Caco-2 (cell line): ENCODE measurements around the gene MTHFD1. TPM values are rescaled to one million over a fixed set of nuclear protein-coding genes. Genes with fewer than 3 reads are reported as not detected.

ENCODE experiments used
- BruUV-seq: library from RNA; stranded (reverse); fragments of 400-500 nt; replicated peaks from 2 replicates; lab custom pipeline; 2021; lab: Mats Ljungman, UMichigan
- CTCF ChIA-PET: fragments of 300-600 bp; sonication (Branson Sonifier 250); formaldehyde crosslinking; loops from one replicate; lab custom pipeline; 2022; ENCODE audit warnings: antibody characterized with exemption; lab: Charles Lee
- POLR2A ChIA-PET: fragments of 300-600 bp; sonication (Branson Sonifier 250); formaldehyde crosslinking; loops from one replicate; lab custom pipeline; 2022; ENCODE audit warnings: antibody characterized with exemption; lab: Charles Lee
- DNase-seq, 2 experiments: peaks; one replicate each; pipeline versions ENCODE4 v3.0.0 to v3.0.0-alpha.2; 2020 to 2022
- H3K27me3 ChIP-seq: replicated peaks from 2 replicates; pipeline ENCODE4 v1.6.0; 2011; ENCODE audit warnings: low read length; ENCODE audit not compliant: control insufficient read depth, insufficient read depth
- H3K36me3 ChIP-seq: 2 replicates; pipeline ENCODE4 v1.5.1; 2011; ENCODE audit warnings: low read length; ENCODE audit not compliant: control insufficient read depth, insufficient read depth
- H3K4me1 ChIP-seq: fragments of 250-450 bp; sonication (Bioruptor Pico); 2 replicates; pipeline ENCODE4 v1.5.1; 2020; ENCODE audit warnings: mild to moderate bottlenecking
- H3K4me3 ChIP-seq: 2 replicates; pipeline ENCODE4 v1.5.1; 2011; ENCODE audit warnings: low read depth, mild to moderate bottlenecking, control low read depth, low read length
- H3K9me3 ChIP-seq: fragments of 250-450 bp; sonication (Bioruptor Pico); 2 replicates; pipeline ENCODE4 v1.5.1; 2020; ENCODE audit warnings: mild to moderate bottlenecking, moderate library complexity
- H3K27ac Mint-ChIP-seq: one replicate; pipeline ENCODE4 v1.8.0; 2022; ENCODE audit warnings: mixed read lengths; ENCODE audit not compliant: unreplicated experiment
- H3K27me3 Mint-ChIP-seq: one replicate; pipeline ENCODE4 v1.8.0; 2022; ENCODE audit warnings: mixed read lengths; ENCODE audit not compliant: insufficient read depth, unreplicated experiment
- H3K36me3 Mint-ChIP-seq: one replicate; pipeline ENCODE4 v1.8.0; 2022; ENCODE audit warnings: mild to moderate bottlenecking, mixed read lengths; ENCODE audit not compliant: insufficient read depth, unreplicated experiment
- H3K4me1 Mint-ChIP-seq: one replicate; pipeline ENCODE4 v1.8.0; 2022; ENCODE audit warnings: low read depth, mixed read lengths; ENCODE audit not compliant: unreplicated experiment
- H3K4me3 Mint-ChIP-seq: one replicate; pipeline ENCODE4 v1.8.0; 2022; ENCODE audit warnings: mild to moderate bottlenecking, moderate library complexity, mixed read lengths; ENCODE audit not compliant: unreplicated experiment
- H3K9me3 Mint-ChIP-seq: one replicate; pipeline ENCODE4 v1.8.0; 2022; ENCODE audit warnings: mixed read lengths; ENCODE audit not compliant: unreplicated experiment
- intact Hi-C: fragments of 100-400 bp; cut with micrococcal nuclease; formaldehyde crosslinking; loops from one replicate; pipeline ENCODE4 v1.10.0; 2022; ENCODE audit not compliant: unreplicated experiment
- total RNA-seq: library from RNA; stranded (reverse); gene quantifications from 2 replicates; pipeline ENCODE4 v1.2.3, GENCODE V29; 2022
- TF ChIP-seq, protein P1 (sequence below), 2 experiments: fragments of 200-600 bp in 1 of 2; IDR thresholded peaks; 1 replicate in 1 of 2; 2 replicates in 1 of 2; pipeline versions ENCODE4 v1.5.1 to v1.8.0; 2011 to 2022; ENCODE audit warnings: antibody characterized with exemption in 1 of 2, control low read depth in 1 of 2, inconsistent platforms in 1 of 2, low read depth in 1 of 2, low read length in 1 of 2, mild to moderate bottlenecking in 1 of 2, moderate library complexity in 1 of 2; ENCODE audit not compliant: insufficient read depth in 1 of 2, severe bottlenecking in 1 of 2, unreplicated experiment in 1 of 2

Gene MTHFD1
- total RNA-seq, 1 experiment from 2014 or later, result 180 TPM

DNA sequence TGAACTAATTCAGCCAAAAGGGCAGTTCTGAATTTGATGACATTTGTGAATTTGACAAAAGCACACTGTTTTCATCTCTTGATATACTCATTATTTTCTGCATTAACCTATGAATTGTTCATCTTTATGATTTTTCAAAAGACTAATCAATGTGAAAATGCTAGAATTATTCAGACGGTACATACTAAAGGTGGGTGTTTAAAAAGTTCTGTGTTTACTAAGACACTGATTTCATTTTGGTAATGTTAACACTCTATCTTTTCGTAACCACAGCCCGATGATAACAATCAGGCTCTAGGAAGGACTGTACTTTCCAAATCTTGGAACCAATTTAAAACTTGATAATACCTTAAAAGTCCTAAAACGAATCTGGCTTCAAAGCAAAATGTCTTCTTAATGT is 86.5 kb downstream of the MTHFD1 start:
- Mint-ChIP-seq H3K27me3 (no peaks in the 10 kb centered on the region), H3K4me1 (peaks cover 14% of the 10 kb centered on the region), H3K4me3 (no peak overlapping the region), H3K9me3 (no peaks in the 10 kb centered on the region), H3K36me3 (no peaks in the 10 kb centered on the region), H3K27ac (no peak overlapping the region)
- Histone ChIP-seq H3K4me1 (peaks cover 9% of the 10 kb centered on the region; the same call in 1 of the 2 replicates), H3K9me3 (no peaks in the 10 kb centered on the region), H3K4me3 (no peak overlapping the region), H3K36me3 (no peaks in the 10 kb centered on the region), H3K27me3 (no peaks in the 10 kb centered on the region)
- no TSS peak for BruUV-seq
- DNase-seq, result no peak
- CTCF ChIA-PET, result interaction anchor here (2.0 kb wide), 1 partner anchor 131 kb away, joined by 6 read pairs; no protein-coding TSS in a partner anchor
- TF ChIP-seq, protein P1, sequence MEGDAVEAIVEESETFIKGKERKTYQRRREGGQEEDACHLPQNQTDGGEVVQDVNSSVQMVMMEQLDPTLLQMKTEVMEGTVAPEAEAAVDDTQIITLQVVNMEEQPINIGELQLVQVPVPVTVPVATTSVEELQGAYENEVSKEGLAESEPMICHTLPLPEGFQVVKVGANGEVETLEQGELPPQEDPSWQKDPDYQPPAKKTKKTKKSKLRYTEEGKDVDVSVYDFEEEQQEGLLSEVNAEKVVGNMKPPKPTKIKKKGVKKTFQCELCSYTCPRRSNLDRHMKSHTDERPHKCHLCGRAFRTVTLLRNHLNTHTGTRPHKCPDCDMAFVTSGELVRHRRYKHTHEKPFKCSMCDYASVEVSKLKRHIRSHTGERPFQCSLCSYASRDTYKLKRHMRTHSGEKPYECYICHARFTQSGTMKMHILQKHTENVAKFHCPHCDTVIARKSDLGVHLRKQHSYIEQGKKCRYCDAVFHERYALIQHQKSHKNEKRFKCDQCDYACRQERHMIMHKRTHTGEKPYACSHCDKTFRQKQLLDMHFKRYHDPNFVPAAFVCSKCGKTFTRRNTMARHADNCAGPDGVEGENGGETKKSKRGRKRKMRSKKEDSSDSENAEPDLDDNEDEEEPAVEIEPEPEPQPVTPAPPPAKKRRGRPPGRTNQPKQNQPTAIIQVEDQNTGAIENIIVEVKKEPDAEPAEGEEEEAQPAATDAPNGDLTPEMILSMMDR (IDR thresholded peaks at IDR 0.05; ENCODE audit: insufficient read depth in 1 of 2, low read depth in 1 of 2, low read length in 1 of 2, severe bottlenecking in 1 of 2, unreplicated experiment in 1 of 2), result no peak
- POLR2A ChIA-PET, result no interaction called here
- intact Hi-C loops, result no loop called here

DNA sequence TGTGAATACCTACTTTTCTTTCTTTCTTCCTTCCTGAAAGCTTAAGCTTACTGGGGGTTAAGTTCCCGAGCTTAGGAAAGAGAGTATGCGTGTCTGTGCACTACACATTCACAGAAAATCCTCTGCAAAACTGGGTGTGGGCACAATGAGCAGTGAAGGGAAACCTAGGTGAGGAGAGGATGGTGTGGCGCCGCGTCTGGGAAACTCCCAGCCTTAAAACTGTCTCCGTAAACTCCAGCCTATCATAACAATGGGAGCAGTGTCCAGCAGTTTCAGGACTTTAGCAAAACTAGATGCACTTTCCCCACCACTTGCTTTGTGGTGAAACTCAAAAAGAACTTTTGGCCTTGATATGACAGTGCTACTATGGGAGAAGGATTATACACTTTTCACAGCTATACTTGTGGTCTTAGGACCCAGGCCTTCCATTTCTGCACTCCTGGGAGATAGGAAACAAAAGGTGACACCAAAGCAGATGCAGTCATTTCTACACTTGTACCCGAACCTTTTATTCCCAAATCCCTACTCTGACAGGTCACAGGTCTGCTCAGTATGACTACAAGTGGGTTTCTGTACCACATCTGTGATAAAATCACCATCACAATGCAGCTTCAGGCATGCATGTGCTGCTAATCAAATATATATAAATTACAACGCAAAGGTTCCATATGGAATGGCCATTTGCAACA is 87.6 kb downstream of the MTHFD1 start:
- TF ChIP-seq, protein P1 (IDR thresholded peaks at IDR 0.05; ENCODE audit: insufficient read depth in 1 of 2, low read depth in 1 of 2, low read length in 1 of 2, severe bottlenecking in 1 of 2, unreplicated experiment in 1 of 2), result no peak
- POLR2A ChIA-PET, result no interaction called here
- Mint-ChIP-seq H3K36me3 (no peaks in the 10 kb centered on the region), H3K9me3 (no peaks in the 10 kb centered on the region), H3K27me3 (no peaks in the 10 kb centered on the region), H3K4me1 (peaks cover 14% of the 10 kb centered on the region), H3K4me3 (no peak overlapping the region), H3K27ac (no peak overlapping the region)
- Histone ChIP-seq H3K9me3 (no peaks in the 10 kb centered on the region), H3K4me1 (peaks cover 9% of the 10 kb centered on the region; the same call in 1 of the 2 replicates), H3K36me3 (no peaks in the 10 kb centered on the region), H3K27me3 (no peaks in the 10 kb centered on the region), H3K4me3 (no peak overlapping the region)
- DNase-seq, result no peak
- CTCF ChIA-PET, result interaction anchor here (2.0 kb wide), 1 partner anchor 132 kb away, joined by 6 read pairs; no protein-coding TSS in a partner anchor
- intact Hi-C loops, result no loop called here
- BruUV-seq, result no TSS peak

DNA sequence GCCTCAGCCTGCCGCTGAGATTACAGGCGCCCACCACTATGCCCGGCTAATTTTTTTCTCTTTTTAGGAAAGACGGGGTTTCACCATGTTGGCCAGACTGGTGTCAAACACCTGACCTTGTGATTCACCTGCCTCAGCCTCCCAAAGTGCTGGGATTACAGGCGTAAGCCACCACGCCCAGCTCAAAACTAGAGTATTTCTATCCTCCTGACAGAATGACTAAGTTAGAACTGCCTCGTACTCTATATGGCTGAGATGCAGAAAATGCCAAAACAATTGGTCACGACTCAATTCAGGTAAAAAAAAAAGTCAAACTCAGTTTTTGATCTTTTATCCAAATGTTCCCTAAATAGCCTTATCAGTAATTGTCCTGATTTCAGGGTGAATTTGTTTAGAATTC is 88.3 kb downstream of the MTHFD1 start:
- Mint-ChIP-seq H3K27ac (no peak overlapping the region), H3K4me3 (no peak overlapping the region), H3K36me3 (no peaks in the 10 kb centered on the region), H3K9me3 (no peaks in the 10 kb centered on the region), H3K4me1 (peaks cover 14% of the 10 kb centered on the region), H3K27me3 (no peaks in the 10 kb centered on the region)
- peaks cover 9% of the 10 kb centered on the region; the same call in 1 of the 2 replicates for H3K4me1 ChIP-seq
- H3K36me3 ChIP-seq, result no peaks in the 10 kb centered on the region
- POLR2A ChIA-PET, result no interaction called here
- intact Hi-C loops, result no loop called here
- TF ChIP-seq, protein P1 (IDR thresholded peaks at IDR 0.05; ENCODE audit: insufficient read depth in 1 of 2, low read depth in 1 of 2, low read length in 1 of 2, severe bottlenecking in 1 of 2, unreplicated experiment in 1 of 2), result no peak
- H3K4me3 ChIP-seq, result no peak overlapping the region
- no TSS peak for BruUV-seq
- CTCF ChIA-PET, result interaction anchor here (2.0 kb wide), 1 partner anchor 132 kb away, joined by 6 read pairs; no protein-coding TSS in a partner anchor
- H3K9me3 ChIP-seq, result no peaks in the 10 kb centered on the region
- no peak for DNase-seq
- H3K27me3 ChIP-seq, result no peaks in the 10 kb centered on the region
